Spinal cord (tissue), 10 donors: Measurements from ENCODE around the gene BAZ2A. TPM values are rescaled to one million over a fixed set of nuclear protein-coding genes. Genes with fewer than 3 reads are reported as not detected.
"Not testable (repeated sequence)": the region's sequence is repeated elsewhere in the genome, so short reads cannot be mapped to it uniquely, and the experiment has no call there.

Source experiments
- DNase-seq, 6 donors: peaks; one replicate each; pipeline versions ENCODE4 v3.0.0 to v3.0.0-alpha.2; 2013 to 2015; ENCODE audit warnings: low spot score in 6 of 6, low read depth in 4 of 6
- H3K27ac ChIP-seq: one replicate; pipeline ENCODE4 v1.5.1; 2013; ENCODE audit warnings: low read depth, low read length, control low read depth
- H3K27me3 ChIP-seq: one replicate; pipeline ENCODE4 v1.6.1; 2013; ENCODE audit warnings: low read length; ENCODE audit not compliant: control insufficient read depth, insufficient read depth
- H3K36me3 ChIP-seq: one replicate; pipeline ENCODE4 v1.6.1; 2013; ENCODE audit warnings: low read length; ENCODE audit not compliant: control insufficient read depth, insufficient read depth
- H3K4me1 ChIP-seq: one replicate; pipeline ENCODE4 v1.6.1; 2013; ENCODE audit warnings: low read length; ENCODE audit not compliant: control insufficient read depth, insufficient read depth
- H3K4me3 ChIP-seq: one replicate; pipeline ENCODE4 v1.5.1; 2013; ENCODE audit warnings: low read depth, low read length, control low read depth
- H3K9me3 ChIP-seq: one replicate; pipeline ENCODE4 v1.6.1; 2013; ENCODE audit warnings: low read length; ENCODE audit not compliant: control insufficient read depth, insufficient read depth
- WGBS: methylation state at CpG from one replicate; pipeline ENCODE4 v1.1.5; 2013; ENCODE audit warnings: missing lambda C conversion rate; ENCODE audit not compliant: insufficient coverage; 5-methylcytosine and 5-hydroxymethylcytosine counted together
- polyA plus RNA-seq, 2 donors: library from polyadenylated mRNA; unstranded; fragments of 120-200 nt; gene quantifications; one replicate each; pipeline ENCODE4 v1.2.1, GENCODE V29; 2013; ENCODE audit not compliant: insufficient read length in 2 of 2
- total RNA-seq, 2 donors: library from RNA; depleted of rRNA in 1 of 2; stranded (reverse); fragments of 120-200 nt in 1 of 2; fragments of >200 nt in 1 of 2; gene quantifications; one replicate each; pipeline versions ENCODE4 v1.2.3 to v1.2.4, GENCODE V29; 2013 to 2014
- donor health status: healthy.

Gene BAZ2A
- total and polyA plus RNA-seq, 4 donors, result 20.7 to 49.3 (median 40.1) TPM

- no peak for DNase-seq
- H3K27ac ChIP-seq, result no peak overlapping the region
- H3K27me3 ChIP-seq, result no peaks in the 10 kb centered on the region
- 73% methylated on average over 9 of the region's 10 CpGs for WGBS
- no peaks in the 10 kb centered on the region for H3K4me1 ChIP-seq
- no peak overlapping the region for H3K4me3 ChIP-seq
- no peaks in the 10 kb centered on the region for H3K9me3 ChIP-seq
- H3K36me3 ChIP-seq, result peaks cover 3% of the 10 kb centered on the region
Measured at GRCh38 chr12:56581418-56582145, 48.5 kb downstream of the BAZ2A start.

- 100% methylated on average over 1 of the region's 10 CpGs for WGBS
- Histone ChIP-seq H3K4me3 (no peak overlapping the region), H3K36me3 (peaks cover 5% of the 10 kb centered on the region), H3K4me1 (no peaks in the 10 kb centered on the region), H3K9me3 (no peaks in the 10 kb centered on the region), H3K27ac (no peak overlapping the region), H3K27me3 (no peaks in the 10 kb centered on the region)
- DNase-seq, result no peak
Measured at GRCh38 chr12:56578983-56579546, 51.1 kb downstream of the BAZ2A start.

- H3K36me3 ChIP-seq, H3K9me3 ChIP-seq, H3K4me1 ChIP-seq, H3K27ac ChIP-seq, DNase-seq, H3K27me3 ChIP-seq, H3K4me3 ChIP-seq: not testable (repeated sequence)
- no CpG with 5 or more reads among the region's 7 CpGs for WGBS
Measured at GRCh38 chr12:56577248-56577647, 52.9 kb downstream of the BAZ2A start.

GRCh38 chr12:56574210-56574609 lies 55.9 kb downstream of the BAZ2A start:
- no peaks in the 10 kb centered on the region for H3K9me3 ChIP-seq
- DNase-seq, result no peak
- no peaks in the 10 kb centered on the region for H3K27me3 ChIP-seq
- no peak overlapping the region for H3K27ac ChIP-seq
- H3K36me3 ChIP-seq, result peaks cover 13% of the 10 kb centered on the region
- no CpG with 5 or more reads among the region's 2 CpGs for WGBS
- H3K4me3 ChIP-seq, result no peak overlapping the region
- no peaks in the 10 kb centered on the region for H3K4me1 ChIP-seq

- H3K4me3 ChIP-seq, result no peak overlapping the region
- H3K4me1 ChIP-seq, result no peaks in the 10 kb centered on the region
- H3K27ac ChIP-seq, result no peak overlapping the region
- no peaks in the 10 kb centered on the region for H3K27me3 ChIP-seq
- H3K36me3 ChIP-seq, result peaks cover 13% of the 10 kb centered on the region
- no peak for DNase-seq
- H3K9me3 ChIP-seq, result no peaks in the 10 kb centered on the region
- whole genome bisulfite sequencing, result no CpG with 5 or more reads among the region's 1 CpG
Measured at GRCh38 chr12:56572288-56572687, 57.8 kb downstream of the BAZ2A start.

GRCh38 chr12:56571121-56571520 lies 59.0 kb downstream of the BAZ2A start:
- DNase-seq, result peak in 1 of 6 donors; percentile 26
- 30% methylated on average over 1 of the region's 4 CpGs for WGBS
- Histone ChIP-seq H3K4me3 (no peak overlapping the region), H3K27ac (peak overlapping the region; percentile 42), H3K36me3 (peaks cover 13% of the 10 kb centered on the region), H3K27me3 (no peaks in the 10 kb centered on the region), H3K4me1 (no peaks in the 10 kb centered on the region), H3K9me3 (no peaks in the 10 kb centered on the region)

- Histone ChIP-seq H3K36me3 (peaks cover 17% of the 10 kb centered on the region), H3K9me3 (no peaks in the 10 kb centered on the region), H3K27me3 (no peaks in the 10 kb centered on the region), H3K4me1 (no peaks in the 10 kb centered on the region), H3K27ac (no peak overlapping the region), H3K4me3 (no peak overlapping the region)
- WGBS, result no CpG with 5 or more reads among the region's 1 CpG
- no peak for DNase-seq
Measured at GRCh38 chr12:56568146-56568545, 62.0 kb downstream of the BAZ2A start.

GRCh38 chr12:56565510-56566101 lies 64.5 kb downstream of the BAZ2A start:
- peak; percentile 2 to 79 (median 26) for DNase-seq
- H3K4me1 ChIP-seq, result no peaks in the 10 kb centered on the region
- H3K4me3 ChIP-seq, result peak overlapping the region; percentile 21
- no peaks in the 10 kb centered on the region for H3K27me3 ChIP-seq
- no peaks in the 10 kb centered on the region for H3K9me3 ChIP-seq
- 44% methylated on average over 5 of the region's 6 CpGs for WGBS
- H3K27ac ChIP-seq, result peak overlapping the region; percentile 96
- peaks cover 18% of the 10 kb centered on the region for H3K36me3 ChIP-seq

- no peak for DNase-seq
- whole genome bisulfite sequencing, result 100% methylated on average over 1 of the region's 5 CpGs
- Histone ChIP-seq H3K27me3 (no peaks in the 10 kb centered on the region), H3K9me3 (no peaks in the 10 kb centered on the region), H3K4me3 (no peak overlapping the region), H3K27ac (no peak overlapping the region), H3K36me3 (no peaks in the 10 kb centered on the region), H3K4me1 (no peaks in the 10 kb centered on the region)
Measured at GRCh38 chr12:56551070-56551469, 79.1 kb downstream of the BAZ2A start.

GRCh38 chr12:56546680-56547079 lies 83.4 kb downstream of the BAZ2A start:
- no peaks in the 10 kb centered on the region for H3K9me3 ChIP-seq
- no peaks in the 10 kb centered on the region for H3K4me1 ChIP-seq
- H3K27ac ChIP-seq, result no peak overlapping the region
- no peaks in the 10 kb centered on the region for H3K27me3 ChIP-seq
- DNase-seq, result no peak
- H3K36me3 ChIP-seq, result no peaks in the 10 kb centered on the region
- WGBS, result 100% methylated on average over 3 of the region's 5 CpGs
- no peak overlapping the region for H3K4me3 ChIP-seq
